H1 (cell line): ENCODE measurements around the gene SORCS3. TPM values are rescaled to one million over a fixed set of nuclear protein-coding genes. Genes with fewer than 3 reads are reported as not detected.

Source experiments
- CTCF ChIA-PET: fragments of 300-600 bp; sonication (Branson Sonifier 250); formaldehyde crosslinking; loops from one replicate; lab custom pipeline; 2021; ENCODE audit not compliant: partially characterized antibody; lab: Charles Lee
- POLR2A ChIA-PET: fragments of 300-600 bp; sonication (Branson Sonifier 250); formaldehyde crosslinking; loops from one replicate; lab custom pipeline; 2021; ENCODE audit warnings: inconsistent platforms; ENCODE audit not compliant: partially characterized antibody; lab: Charles Lee
- DNase-seq, 2 experiments: peaks; one replicate each; pipeline versions ENCODE4 v3.0.0 to v3.0.0-alpha.2; 2010 to 2022; ENCODE audit warnings: low spot score in 2 of 2, low read depth in 1 of 2, mixed read lengths in 1 of 2
- FAIRE-seq: peaks from 2 replicates; lab custom pipeline; 2011; peaks lifted over from hg19 to GRCh38; lab: Jason Lieb, UNC
- H2AFZ ChIP-seq: 2 replicates; pipeline ENCODE4 v1.8.1; 2012; ENCODE audit warnings: low read length, inconsistent platforms
- H2AK5ac ChIP-seq: 2 replicates; pipeline ENCODE4 v1.6.1; 2013; ENCODE audit warnings: low read depth, low read length
- H2BK120ac ChIP-seq: replicated peaks from 2 replicates; pipeline ENCODE3; 2013; ENCODE audit warnings: low read depth, low read length, inconsistent platforms
- H2BK12ac ChIP-seq: 2 replicates; pipeline ENCODE4 v1.6.1; 2013; ENCODE audit warnings: low read depth, low read length
- H2BK15ac ChIP-seq: 2 replicates; pipeline ENCODE4 v1.6.1; 2013; ENCODE audit warnings: low read length
- H2BK20ac ChIP-seq: 2 replicates; pipeline ENCODE4 v1.6.1; 2013; ENCODE audit warnings: low read length
- H2BK5ac ChIP-seq: 2 replicates; pipeline ENCODE4 v1.6.1; 2013; ENCODE audit warnings: low read depth, low read length
- H3K14ac ChIP-seq: 2 replicates; pipeline ENCODE4 v1.6.1; 2013; ENCODE audit warnings: inconsistent platforms; ENCODE audit not compliant: insufficient read length
- H3K18ac ChIP-seq: 2 replicates; pipeline ENCODE4 v1.6.1; 2013; ENCODE audit warnings: low read length; ENCODE audit errors: extremely low read depth
- H3K23ac ChIP-seq: 2 replicates; pipeline ENCODE4 v1.6.1; 2013; ENCODE audit warnings: inconsistent platforms; ENCODE audit not compliant: insufficient read length
- H3K23me2 ChIP-seq: 2 replicates; pipeline ENCODE4 v1.6.1; 2013; ENCODE audit warnings: low read depth, low read length
- H3K27ac ChIP-seq: 2 replicates; pipeline ENCODE4 v1.6.1; 2011; ENCODE audit warnings: low read depth, low read length, inconsistent platforms
- H3K27me3 ChIP-seq, 4 experiments: replicated peaks in 1 of 4; 1 replicate in 1 of 4; 2 replicates in 3 of 4; pipeline versions ENCODE4 v1.6.1 to v1.8.1; 2011 to 2013; ENCODE audit warnings: low read length in 3 of 4, mild to moderate bottlenecking in 3 of 4, inconsistent platforms in 2 of 4, mixed read lengths in 2 of 4, moderate library complexity in 1 of 4; ENCODE audit not compliant: control insufficient read depth in 3 of 4, insufficient read depth in 3 of 4; ENCODE audit errors: extremely low read depth in 1 of 4
- H3K36me3 ChIP-seq, 4 experiments: 2 replicates each; pipeline versions ENCODE4 v1.6.1 to v1.8.1; 2011 to 2013; ENCODE audit warnings: mild to moderate bottlenecking in 4 of 4, low read length in 3 of 4, moderate library complexity in 2 of 4, control low read depth in 1 of 4, inconsistent platforms in 1 of 4; ENCODE audit not compliant: insufficient read depth in 4 of 4, control insufficient read depth in 2 of 4
- H3K4ac ChIP-seq: replicated peaks from 2 replicates; pipeline ENCODE3; 2013; ENCODE audit warnings: low read length, low read depth, mixed read lengths, inconsistent platforms; ENCODE audit not compliant: insufficient read length
- H3K4me1 ChIP-seq, 4 experiments: replicated peaks in 1 of 4; 1 replicate in 1 of 4; 2 replicates in 3 of 4; pipeline versions ENCODE4 v1.6.1 to v1.8.1; 2011 to 2013; ENCODE audit warnings: low read length in 3 of 4, inconsistent platforms in 2 of 4, mixed read lengths in 1 of 4; ENCODE audit not compliant: insufficient read depth in 4 of 4, control insufficient read depth in 3 of 4
- H3K4me2 ChIP-seq, 2 experiments: 2 replicates each; pipeline versions ENCODE4 v1.6.1 to v1.8.1; 2011 to 2013; ENCODE audit warnings: low read depth in 2 of 2, low read length in 2 of 2, control low read depth in 1 of 2, inconsistent platforms in 1 of 2, mild to moderate bottlenecking in 1 of 2; ENCODE audit not compliant: insufficient read depth in 1 of 2
- H3K4me3 ChIP-seq, 4 experiments: fragments of 200-600, 300-600 bp in 1 of 4; sonication (generic), shearing (Covaris generic), sonication (Bioruptor Twin) in 1 of 4; 2 replicates each; pipeline versions ENCODE4 v1.5.1 to v1.8.1; 2011 to 2016; ENCODE audit warnings: low read length in 4 of 4, low read depth in 3 of 4, control low read depth in 2 of 4, inconsistent platforms in 2 of 4, mild to moderate bottlenecking in 2 of 4, mixed read lengths in 1 of 4, moderate library complexity in 1 of 4; ENCODE audit not compliant: insufficient read depth in 2 of 4; ENCODE audit errors: extremely low read depth in 1 of 4
- H3K56ac ChIP-seq: replicated peaks from 2 replicates; pipeline ENCODE3; 2013; ENCODE audit warnings: low read depth, mild to moderate bottlenecking, mixed read lengths, low read length, inconsistent platforms; ENCODE audit not compliant: insufficient read length
- H3K79me1 ChIP-seq: 2 replicates; pipeline ENCODE4 v1.6.1; 2013; ENCODE audit warnings: low read depth, low read length, control low read depth
- H3K79me2 ChIP-seq, 2 experiments: 2 replicates each; pipeline versions ENCODE4 v1.6.1 to v1.8.1; 2012 to 2013; ENCODE audit warnings: low read length in 2 of 2, mild to moderate bottlenecking in 2 of 2, inconsistent platforms in 1 of 2; ENCODE audit not compliant: insufficient read depth in 2 of 2, control insufficient read depth in 1 of 2
- H3K9ac ChIP-seq, 4 experiments: replicated peaks in 1 of 4; 1 replicate in 1 of 4; 2 replicates in 3 of 4; pipeline versions ENCODE4 v1.6.1 to v1.8.1; 2011 to 2013; ENCODE audit warnings: low read depth in 3 of 4, low read length in 3 of 4, control low read depth in 2 of 4, mild to moderate bottlenecking in 2 of 4, moderate library complexity in 2 of 4, inconsistent platforms in 1 of 4; ENCODE audit errors: extremely low read depth in 1 of 4
- H3K9me3 ChIP-seq, 2 experiments: 2 replicates each; pipeline versions ENCODE4 v1.6.1 to v1.8.1; 2012 to 2013; ENCODE audit warnings: mild to moderate bottlenecking in 2 of 2, moderate library complexity in 2 of 2, control low read depth in 1 of 2, inconsistent platforms in 1 of 2, low read depth in 1 of 2, low read length in 1 of 2, mixed read lengths in 1 of 2; ENCODE audit not compliant: insufficient read depth in 2 of 2
- H4K20me1 ChIP-seq, 2 experiments: replicated peaks in 1 of 2; 2 replicates each; pipeline versions ENCODE3 to v1.8.1; 2011 to 2013; ENCODE audit warnings: inconsistent platforms in 2 of 2, low read length in 2 of 2, mild to moderate bottlenecking in 1 of 2; ENCODE audit not compliant: insufficient read depth in 2 of 2, control insufficient read depth in 1 of 2
- H4K5ac ChIP-seq: 2 replicates; pipeline ENCODE4 v1.6.1; 2013; ENCODE audit warnings: low read length, low read depth, mixed read lengths, inconsistent platforms; ENCODE audit not compliant: insufficient read length
- H4K8ac ChIP-seq: 2 replicates; pipeline ENCODE4 v1.8.0; 2013; ENCODE audit warnings: mild to moderate bottlenecking, moderate library complexity, low read length, inconsistent platforms; ENCODE audit not compliant: insufficient read depth; ENCODE audit errors: extremely low read depth
- H4K91ac ChIP-seq: replicated peaks from 2 replicates; pipeline ENCODE3; 2013; ENCODE audit warnings: low read length, mixed read lengths, inconsistent platforms; ENCODE audit not compliant: insufficient read length
- ATF3 ChIP-seq: IDR thresholded peaks from 2 replicates; pipeline ENCODE4 v1.6.1; 2011; ENCODE audit warnings: low read depth, mild to moderate bottlenecking, low read length; ENCODE audit not compliant: insufficient read depth
- BACH1 ChIP-seq: IDR thresholded peaks from 2 replicates; pipeline ENCODE4 v1.6.1; 2012; ENCODE audit warnings: low read length, improper control_type of control experiment
- CBX5 ChIP-seq: fragments of 300-800, 300-1000 bp; sonication (generic); IDR thresholded peaks from 2 replicates; pipeline ENCODE4 v1.7.1; 2016; ENCODE audit warnings: antibody characterized with exemption, low read length, low read depth
- CHD1 ChIP-seq: IDR thresholded peaks from 2 replicates; pipeline ENCODE4 v1.6.1; 2012; ENCODE audit warnings: low read depth, low read length, improper control_type of control experiment
- CHD2 ChIP-seq: IDR thresholded peaks from 2 replicates; pipeline ENCODE4 v1.6.1; 2012; ENCODE audit warnings: low read length, improper control_type of control experiment
- GABPA ChIP-seq: IDR thresholded peaks from 2 replicates; pipeline ENCODE4 v1.6.1; 2011; ENCODE audit warnings: mild to moderate bottlenecking, low read length, moderate library complexity, borderline replicate concordance; ENCODE audit not compliant: insufficient read depth
- GTF2F1 ChIP-seq: IDR thresholded peaks from 2 replicates; pipeline ENCODE4 v1.6.1; 2012; ENCODE audit warnings: low read depth, low read length, improper control_type of control experiment, borderline replicate concordance
- KDM1A ChIP-seq: fragments of 200-600, 300-600 bp; sonication (generic); IDR thresholded peaks from 2 replicates; pipeline ENCODE4 v1.7.1; 2016; ENCODE audit warnings: mild to moderate bottlenecking, low read length, borderline replicate concordance
- NANOG ChIP-seq: IDR thresholded peaks from 2 replicates; pipeline ENCODE4 v1.6.1; 2011; ENCODE audit warnings: low read length, low read depth, mild to moderate bottlenecking, inconsistent platforms; ENCODE audit not compliant: insufficient read depth, poor library complexity, severe bottlenecking
- NRF1 ChIP-seq: IDR thresholded peaks from 2 replicates; pipeline ENCODE4 v1.6.1; 2011; ENCODE audit warnings: mild to moderate bottlenecking, low read depth, low read length, improper control_type of control experiment
- POLR2AphosphoS5 ChIP-seq: IDR thresholded peaks from 2 replicates; pipeline ENCODE4 v1.6.1; 2011; ENCODE audit warnings: low read depth, low read length
- RXRA ChIP-seq: IDR thresholded peaks from 2 replicates; pipeline ENCODE4 v1.6.1; 2011; ENCODE audit warnings: low read depth, mild to moderate bottlenecking, low read length, moderate library complexity; ENCODE audit not compliant: insufficient read depth
- SP1 ChIP-seq: IDR thresholded peaks from 2 replicates; pipeline ENCODE4 v1.6.1; 2011; ENCODE audit warnings: low read depth, low read length
- TAF7 ChIP-seq: optimal IDR thresholded peaks from 2 replicates; pipeline ENCODE3; 2011; ENCODE audit warnings: low read depth, mild to moderate bottlenecking, inconsistent platforms, low read length, moderate library complexity, borderline replicate concordance
- TBP ChIP-seq: IDR thresholded peaks from 2 replicates; pipeline ENCODE4 v1.6.1; 2011; ENCODE audit warnings: low read depth, low read length, improper control_type of control experiment
- WGBS, 2 experiments: shearing (Covaris generic) in 1 of 2; methylation state at CpG; one replicate each; pipeline versions ENCODE4 v1.1.6 to v1.1.7; 2013 to 2015; ENCODE audit warnings: low lambda C conversion rate in 2 of 2, mixed read lengths in 2 of 2, inconsistent platforms in 1 of 2, low coverage in 1 of 2, missing lambda C conversion rate in 1 of 2; ENCODE audit not compliant: insufficient replicate concordance in 2 of 2, insufficient coverage in 1 of 2, insufficient read length in 1 of 2; ENCODE audit errors: extremely low coverage in 1 of 2, missing lambda C conversion rate in 1 of 2; 5-methylcytosine and 5-hydroxymethylcytosine counted together
- polyA plus RNA-seq, 7 experiments: library from polyadenylated mRNA; depleted of rRNA in 3 of 7; stranded (reverse) in 5 of 7; unstranded in 2 of 7; fragments of >200 nt in 5 of 7; fragments of 200-250 nt in 2 of 7; gene quantifications; 1 replicate in 5 of 7; 2 replicates in 1 of 7; 4 replicates in 1 of 7; pipeline versions ENCODE4 v1.2.1 to v1.2.3, GENCODE V29; 2011 to 2013; ENCODE audit warnings: missing spikeins in 2 of 7, mixed read lengths in 2 of 7
- total RNA-seq: library from RNA; stranded (reverse); fragmentation: NEBNext Ultra II Directional; extraction: Animal tissue kit (Norgen Biotek cat#: 25700); gene quantifications from 2 replicates; pipeline ENCODE4 v1.2.1, GENCODE V29; 2021

SORCS3 gene
- total and polyA plus RNA-seq, 2 of the 8 experiments (the other 6 are each of a cell fraction or from before 2014, with no cell fraction given): 0.26 to 0.88 TPM

DNA sequence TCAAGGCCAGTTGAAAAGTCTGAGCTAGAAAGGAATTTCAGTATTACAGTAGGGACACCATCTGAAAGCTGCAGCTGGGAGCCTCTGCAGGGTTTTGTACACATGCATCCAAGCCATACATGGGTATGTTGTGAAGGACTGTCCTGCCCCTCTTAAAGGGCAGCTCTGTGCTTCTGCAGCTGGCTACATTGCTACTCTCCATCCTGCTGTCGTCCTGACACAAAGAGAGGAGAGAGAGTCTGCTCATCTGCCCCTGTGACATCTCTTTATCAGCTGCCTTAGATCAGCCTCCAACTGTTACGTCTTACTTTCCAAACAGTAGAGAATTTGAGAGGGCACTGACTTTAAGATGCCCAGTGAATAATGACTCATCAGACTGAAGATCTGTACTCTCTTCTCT is 602.7 kb downstream of the SORCS3 start:
- H3K36me3 ChIP-seq: no peaks in the 10 kb centered on the region
- FAIRE-seq (no peak), DNase-seq (no peak)
- H3K4ac ChIP-seq: no peak overlapping the region
- no peak overlapping the region for H3K4me2 ChIP-seq
- H3K23me2 ChIP-seq: no peaks in the 10 kb centered on the region
- no peak overlapping the region for H3K27ac ChIP-seq
- ChIA-PET CTCF (interaction anchor here (1.3 kb wide), 1 partner anchor 9 kb away, joined by 5 read pairs; no protein-coding TSS in a partner anchor), POLR2A (no interaction called here)
- no peaks in the 10 kb centered on the region for H4K20me1 ChIP-seq
- H2BK15ac ChIP-seq: no peak overlapping the region
- H4K5ac ChIP-seq: no peak overlapping the region
- no peak overlapping the region for H3K9ac ChIP-seq
- no peaks in the 10 kb centered on the region for H3K79me2 ChIP-seq
- no peaks in the 10 kb centered on the region for H3K9me3 ChIP-seq
- H2BK20ac ChIP-seq: no peak overlapping the region
- H2AK5ac ChIP-seq: no peak overlapping the region
- no peaks in the 10 kb centered on the region for H3K79me1 ChIP-seq
- H3K18ac ChIP-seq: no peak overlapping the region
- no peak overlapping the region for H4K91ac ChIP-seq
- no peak overlapping the region for H2BK12ac ChIP-seq
- H3K27me3 ChIP-seq: no peaks in the 10 kb centered on the region
- H4K8ac ChIP-seq: no peak overlapping the region
- H2AFZ ChIP-seq: no peak overlapping the region
- WGBS, 2 experiments: 89% methylated on average over 2 of the region's 2 CpGs; no CpG with 5 or more reads in 1 of the 2 experiments
- no peaks in the 10 kb centered on the region for H3K4me1 ChIP-seq
- no peak overlapping the region for H3K4me3 ChIP-seq
- H2BK5ac ChIP-seq: no peak overlapping the region
- no peak overlapping the region for H2BK120ac ChIP-seq
- H3K14ac ChIP-seq: no peak overlapping the region
- H3K56ac ChIP-seq: no peak overlapping the region
- H3K23ac ChIP-seq: no peak overlapping the region
- TF ChIP-seq NRF1 (no peak), CHD1 (no peak), NANOG (no peak), ATF3 (no peak), TBP (no peak), SP1 (no peak), POLR2AphosphoS5 (no peak), CBX5 (no peak), GTF2F1 (no peak), KDM1A (no peak), CHD2 (no peak), BACH1 (no peak), TAF7 (no peak), RXRA (no peak), GABPA (no peak)
